GM19351 (cell line): ENCODE measurements around the gene IFNAR2.

ENCODE experiments used
- ATAC-seq: cut with Tn5 transposase; IDR thresholded peaks from one replicate; pipeline ENCODE4 v1.9.1; 2021; ENCODE audit warnings: mild to moderate bottlenecking, moderate library complexity; ENCODE audit not compliant: unreplicated experiment

Gene IFNAR2

DNA sequence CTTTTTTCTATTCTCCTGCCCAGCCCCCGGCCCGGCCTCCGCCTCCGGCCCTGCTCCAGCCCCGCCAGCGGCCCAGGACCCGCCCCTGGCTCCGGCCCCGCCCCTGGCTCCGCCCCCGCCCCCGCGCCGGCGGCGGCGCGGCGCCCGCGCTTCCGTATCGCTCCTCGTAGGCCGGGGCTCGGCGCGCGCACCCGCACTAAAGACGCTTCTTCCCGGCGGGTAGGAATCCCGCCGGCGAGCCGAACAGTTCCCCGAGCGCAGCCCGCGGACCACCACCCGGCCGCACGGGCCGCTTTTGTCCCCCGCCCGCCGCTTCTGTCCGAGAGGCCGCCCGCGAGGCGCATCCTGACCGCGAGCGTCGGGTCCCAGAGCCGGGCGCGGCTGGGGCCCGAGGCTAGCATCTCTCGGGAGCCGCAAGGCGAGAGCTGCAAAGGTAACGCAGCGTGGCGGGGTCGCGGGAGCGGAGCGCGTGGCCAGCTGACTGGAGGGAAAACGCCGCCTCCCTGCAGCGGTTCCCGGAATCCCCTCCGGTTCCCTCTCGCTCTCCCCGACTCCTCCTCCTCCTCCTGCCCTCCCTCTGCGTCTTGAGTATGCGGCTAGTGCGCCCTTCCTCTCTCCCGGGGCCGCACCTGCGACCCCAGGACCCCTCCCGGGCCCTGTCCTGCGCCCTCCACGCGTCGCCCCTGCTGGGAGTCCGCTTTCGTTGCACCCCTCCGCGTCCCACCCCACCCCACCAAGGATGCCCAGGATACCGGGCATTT, at the start of gene IFNAR2:
Gene IFNAR2, plus strand, starts transcription at position 155 of the 761 bp plus-strand sequence. CDS start 11,985 bp downstream, outside the sequence.
- ATAC-seq: peak; percentile 80

DNA sequence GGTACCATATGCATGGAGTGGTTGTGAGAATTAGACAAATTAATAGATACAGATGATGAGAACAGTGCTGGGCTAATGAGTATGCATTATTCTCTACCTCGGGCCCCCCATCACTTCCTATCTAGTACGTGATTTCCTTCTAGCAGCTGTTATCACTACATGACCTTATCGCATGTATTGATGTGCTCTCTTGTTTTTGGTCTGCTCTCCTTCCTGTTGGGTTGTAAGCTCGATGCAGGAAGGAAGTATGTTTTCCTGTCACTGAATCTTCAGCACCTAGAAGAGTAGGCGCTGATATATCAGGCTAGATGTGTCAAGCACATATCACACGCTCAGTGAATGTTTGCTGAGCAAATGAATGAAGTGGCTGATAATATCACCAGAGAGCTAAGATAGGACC, 43.9 kb upstream of the IFNAR2 start:
- no peak for ATAC-seq

DNA sequence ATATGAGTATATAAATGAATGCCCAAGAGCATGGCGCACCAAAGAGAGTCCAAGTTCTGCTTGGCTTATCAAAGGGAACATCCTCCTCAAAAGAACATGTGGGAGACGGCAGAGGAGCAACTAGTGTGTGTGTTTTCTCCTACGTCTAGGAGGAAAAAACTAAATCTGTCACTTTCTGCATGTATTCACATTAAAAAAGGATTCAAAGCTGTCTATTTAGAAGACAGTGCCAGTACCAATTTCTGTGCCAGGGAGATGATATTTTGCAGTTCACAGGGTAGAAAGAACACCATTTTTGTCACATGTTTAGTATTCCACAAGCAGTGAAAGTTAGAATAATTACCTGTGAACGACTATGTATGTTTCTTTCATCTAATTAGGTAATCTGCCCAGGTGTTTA, 42.5 kb upstream of the IFNAR2 start:
- no peak for ATAC-seq

DNA sequence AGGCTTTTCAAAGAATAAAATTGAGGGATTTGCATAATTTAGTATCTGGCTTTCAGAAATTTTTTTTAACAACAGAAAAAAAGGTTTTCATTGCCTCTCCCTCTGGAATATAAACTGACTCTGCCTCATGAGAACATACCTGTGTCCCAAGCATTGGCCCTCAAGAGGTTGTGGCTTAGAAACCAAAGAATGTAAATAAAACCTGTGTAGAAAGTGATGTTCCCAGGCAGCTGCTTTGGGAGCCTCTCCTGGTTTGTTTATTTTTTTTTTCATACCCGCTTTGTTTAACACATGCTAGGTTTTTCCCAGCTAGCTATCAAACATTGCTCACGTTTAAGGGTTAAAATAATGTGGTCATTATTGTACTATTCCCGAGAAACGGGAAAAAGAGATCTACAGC, 40.5 kb upstream of the IFNAR2 start:
- no peak for ATAC-seq

DNA sequence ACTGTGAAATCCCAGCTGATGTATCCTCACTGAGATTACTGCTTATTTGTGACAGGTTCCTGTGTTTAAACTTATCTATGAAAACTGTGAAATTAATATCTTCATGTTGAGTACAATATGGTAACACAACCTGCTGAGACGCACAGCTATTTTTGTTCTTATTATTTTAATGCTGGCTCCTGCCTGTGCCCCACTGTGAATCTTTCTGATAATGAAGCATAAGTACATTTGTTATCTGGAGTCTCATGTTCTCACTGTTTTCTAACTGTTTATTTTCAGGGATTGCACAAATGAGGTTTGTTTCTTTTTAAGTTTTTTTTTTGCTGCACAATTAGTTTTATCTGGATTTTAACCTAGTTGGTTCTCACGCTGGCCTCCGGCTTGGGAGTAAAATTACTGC, 39.9 kb upstream of the IFNAR2 start:
- no peak for ATAC-seq

DNA sequence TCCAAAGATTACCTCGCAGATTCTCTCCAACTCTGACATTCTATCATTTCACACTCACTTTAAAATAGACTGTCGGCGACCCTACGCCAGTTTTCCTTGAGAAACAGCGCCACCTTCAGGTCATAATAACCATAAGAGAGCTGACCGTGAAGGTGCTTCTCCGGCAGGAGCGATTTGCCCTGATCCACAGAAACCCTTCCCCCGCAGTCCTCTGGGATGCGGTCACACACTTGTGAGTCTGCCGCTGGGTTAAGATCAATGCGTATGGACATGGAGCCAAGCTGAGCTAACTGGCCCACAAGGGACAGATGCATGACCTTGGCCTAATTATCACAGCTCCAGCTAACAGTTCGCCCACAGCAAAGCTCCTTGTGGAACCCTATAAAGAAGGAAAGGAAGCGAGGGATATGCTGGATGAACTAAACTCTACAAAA, 32.8 kb upstream of the IFNAR2 start:
- ATAC-seq: no peak

DNA sequence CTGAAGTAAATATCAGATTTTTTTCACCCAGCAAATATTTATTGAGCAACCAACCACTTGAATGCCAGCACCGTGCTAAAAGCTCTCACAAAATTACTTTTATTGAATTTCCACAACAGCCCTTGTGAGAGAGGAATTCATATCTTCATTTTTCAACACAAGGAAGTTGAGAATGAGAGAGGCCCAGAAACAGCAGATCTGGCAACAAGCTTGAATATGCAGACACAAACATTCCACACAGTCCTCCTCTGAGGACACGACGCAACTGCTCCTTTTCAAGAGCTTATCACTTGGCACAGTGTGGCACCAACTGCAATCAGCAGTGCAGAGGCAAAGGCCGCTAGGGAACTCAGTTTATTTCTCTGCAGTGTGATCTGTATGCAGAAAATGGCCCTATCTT, 32.2 kb upstream of the IFNAR2 start:
- no peak for ATAC-seq

DNA sequence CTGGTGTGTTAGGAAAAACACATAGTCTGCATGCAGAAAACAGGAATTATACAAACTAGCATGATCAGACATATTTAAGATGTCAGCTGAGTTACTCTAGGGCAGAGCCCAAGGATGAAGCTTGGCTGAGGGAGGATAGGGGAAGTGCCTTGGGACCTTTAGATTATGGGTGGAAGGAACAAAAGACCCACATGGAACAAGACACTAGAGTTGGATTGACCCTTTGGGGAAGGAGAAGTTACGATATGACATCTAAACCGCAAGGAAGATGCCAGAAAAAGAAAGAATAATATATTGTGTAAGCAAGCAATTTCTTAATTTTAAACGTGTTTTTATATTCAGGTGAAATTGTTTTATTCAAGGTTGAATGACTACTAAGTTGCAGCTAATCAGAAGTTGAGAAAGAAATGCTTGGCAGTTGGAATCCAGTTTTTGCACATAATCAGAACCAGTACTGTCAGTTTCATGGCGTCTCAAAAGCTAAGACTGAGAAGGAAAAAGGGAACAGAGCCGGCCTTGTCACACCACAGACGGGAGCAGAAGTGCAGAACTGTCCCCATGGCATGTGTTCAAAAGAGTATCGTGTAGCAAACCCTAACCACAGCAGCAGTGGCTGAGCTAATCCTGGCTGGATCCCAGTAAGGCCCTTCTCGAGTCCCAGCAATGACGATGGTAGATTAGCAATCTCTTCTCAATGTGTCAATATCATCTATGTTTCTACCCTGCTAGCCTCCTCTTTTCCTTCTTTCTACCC, 31.2 kb upstream of the IFNAR2 start:
- no peak for ATAC-seq

DNA sequence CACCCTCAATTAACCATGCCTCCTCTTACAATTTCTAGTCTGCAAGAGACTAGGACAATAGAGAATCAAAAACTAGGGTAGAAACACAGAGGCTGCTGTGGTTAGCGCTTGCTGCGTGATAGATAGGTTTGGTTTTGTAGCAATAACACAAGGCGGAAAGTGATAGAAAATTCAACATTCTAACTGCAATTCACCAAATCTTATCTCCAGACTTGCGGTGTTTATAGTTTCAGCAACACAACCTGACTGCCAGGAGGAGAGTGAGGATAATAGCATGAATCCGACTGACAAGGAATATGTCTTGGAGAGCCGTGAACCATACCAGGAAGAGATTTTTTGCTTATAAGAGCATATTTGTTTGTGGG, 30.7 kb upstream of the IFNAR2 start:
- ATAC-seq: no peak

DNA sequence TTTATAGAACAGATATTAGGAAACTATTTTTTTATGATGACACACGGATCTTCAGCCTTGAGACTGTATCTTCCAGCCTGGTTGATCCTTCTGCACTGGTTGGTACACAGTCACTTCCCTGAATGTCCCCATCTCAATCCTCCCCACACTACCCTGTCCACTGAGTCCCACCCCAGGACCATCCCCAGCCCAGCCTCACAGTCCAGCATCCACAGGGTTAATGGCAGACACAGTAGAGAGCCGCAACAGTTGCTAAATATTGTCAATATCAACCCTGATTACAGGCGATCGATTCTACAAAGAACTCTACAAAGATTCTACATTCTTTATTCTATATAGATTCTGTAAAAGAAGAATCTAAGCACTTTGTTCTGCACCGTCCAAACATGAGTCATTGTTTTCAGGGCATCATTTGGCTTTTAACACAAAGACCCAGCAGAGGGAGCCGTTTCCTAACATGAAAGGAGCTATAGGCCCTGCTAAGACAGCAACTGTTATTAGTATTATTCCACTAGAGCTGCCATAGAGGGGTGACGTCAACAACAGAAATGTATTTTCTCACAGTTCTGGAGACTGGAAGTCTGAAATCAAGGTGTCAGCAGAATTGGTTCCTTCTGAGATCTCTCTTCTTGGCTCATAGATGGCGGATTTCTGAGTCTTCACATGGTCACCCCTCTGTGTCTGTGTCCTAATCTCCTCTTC, 30.1 kb upstream of the IFNAR2 start:
- ATAC-seq: peak; percentile 94

DNA sequence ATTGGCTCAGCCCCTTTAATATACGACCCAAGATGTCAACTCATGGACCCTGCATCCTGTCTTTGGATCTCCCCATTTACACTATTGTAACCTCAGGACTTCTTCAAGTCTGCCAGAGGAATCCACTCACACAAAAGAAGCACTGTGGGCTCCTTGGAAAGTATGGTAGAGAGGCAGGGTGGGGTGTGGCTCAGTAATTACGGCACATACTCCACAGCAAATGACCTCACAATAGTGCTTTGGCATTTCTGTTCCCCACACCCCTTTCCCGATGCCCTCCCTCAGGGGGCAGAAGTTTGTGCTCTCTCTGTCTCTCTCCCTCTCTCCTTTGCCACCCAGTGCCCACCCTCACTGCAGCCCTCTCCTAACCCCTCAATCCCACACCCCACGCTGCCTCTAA, 27.8 kb upstream of the IFNAR2 start:
- ATAC-seq: no peak

DNA sequence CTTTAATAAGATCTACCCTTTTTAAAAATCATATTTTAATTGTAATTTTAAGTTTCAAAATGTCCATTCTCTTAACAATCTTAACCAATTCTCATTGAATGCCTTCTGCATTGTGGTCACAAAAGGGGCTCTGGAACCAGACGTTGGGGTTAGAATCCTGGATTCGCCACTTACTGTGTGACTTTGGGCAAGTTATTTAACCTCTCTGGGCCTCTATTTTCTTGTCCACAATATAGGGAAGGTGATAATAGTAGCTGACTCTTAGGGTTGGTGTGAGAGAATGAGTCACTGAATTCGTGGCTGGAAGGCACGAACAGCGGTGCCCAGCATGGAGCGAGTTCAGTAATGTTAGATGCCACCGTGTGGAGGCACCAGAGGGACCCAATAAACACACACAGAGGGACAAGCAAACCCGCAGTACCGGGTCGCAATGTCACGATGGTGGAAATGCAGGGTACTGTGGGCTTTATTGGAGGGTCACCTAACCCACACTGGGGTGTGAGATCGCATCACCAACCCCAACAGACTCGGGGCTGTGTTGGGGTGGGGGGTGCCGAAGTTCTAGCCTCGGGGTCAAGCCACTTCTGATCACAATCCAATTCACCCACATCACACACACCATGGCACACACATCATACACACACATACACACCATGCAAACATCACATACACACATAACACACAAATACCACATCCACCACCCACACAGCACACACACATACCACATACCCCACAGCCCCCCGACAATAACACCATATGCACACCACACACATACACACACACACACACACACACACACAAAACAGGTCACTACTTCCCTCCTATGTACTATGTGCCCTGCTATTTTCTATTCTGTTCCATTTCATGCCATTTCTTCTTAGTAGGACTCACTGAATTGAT, 27.0 kb upstream of the IFNAR2 start:
- ATAC-seq: no peak

DNA sequence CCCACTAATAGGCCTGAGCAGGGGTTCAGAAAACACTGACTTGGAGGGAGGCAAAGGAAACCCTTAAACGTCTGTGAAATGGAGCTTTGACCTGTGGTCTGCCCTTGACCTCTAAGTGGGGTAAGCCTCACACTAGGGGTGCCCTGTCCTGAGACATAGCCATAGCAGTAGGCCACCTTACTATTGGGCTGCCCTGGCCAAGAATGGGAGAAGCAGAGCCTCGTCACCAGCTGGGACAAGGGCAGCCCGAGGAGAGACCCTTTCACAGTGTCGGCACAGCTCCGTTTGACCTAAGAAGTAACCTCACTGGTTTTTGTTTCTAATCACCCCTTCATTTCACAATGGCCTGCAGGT, 26.4 kb upstream of the IFNAR2 start:
- ATAC-seq: no peak

DNA sequence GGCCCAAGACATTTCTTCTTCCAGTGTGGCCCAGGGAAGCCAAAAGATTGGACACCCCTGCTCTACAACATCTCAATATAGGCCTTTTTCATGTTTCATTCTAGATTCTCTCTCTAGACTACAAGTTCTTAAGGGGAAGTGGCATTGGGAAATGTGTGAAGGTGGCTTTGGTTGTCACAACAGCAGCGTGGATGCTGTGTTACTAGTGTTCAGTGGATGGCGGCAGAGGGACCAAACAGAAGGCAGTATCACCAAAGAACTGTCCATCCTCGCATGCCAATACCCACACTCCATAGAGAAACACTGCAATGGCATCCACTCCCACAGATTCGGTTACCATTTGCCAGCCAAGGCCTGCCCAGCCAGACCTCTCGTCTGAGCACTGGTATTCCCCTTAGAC, 24.3 kb upstream of the IFNAR2 start:
- ATAC-seq: no peak

DNA sequence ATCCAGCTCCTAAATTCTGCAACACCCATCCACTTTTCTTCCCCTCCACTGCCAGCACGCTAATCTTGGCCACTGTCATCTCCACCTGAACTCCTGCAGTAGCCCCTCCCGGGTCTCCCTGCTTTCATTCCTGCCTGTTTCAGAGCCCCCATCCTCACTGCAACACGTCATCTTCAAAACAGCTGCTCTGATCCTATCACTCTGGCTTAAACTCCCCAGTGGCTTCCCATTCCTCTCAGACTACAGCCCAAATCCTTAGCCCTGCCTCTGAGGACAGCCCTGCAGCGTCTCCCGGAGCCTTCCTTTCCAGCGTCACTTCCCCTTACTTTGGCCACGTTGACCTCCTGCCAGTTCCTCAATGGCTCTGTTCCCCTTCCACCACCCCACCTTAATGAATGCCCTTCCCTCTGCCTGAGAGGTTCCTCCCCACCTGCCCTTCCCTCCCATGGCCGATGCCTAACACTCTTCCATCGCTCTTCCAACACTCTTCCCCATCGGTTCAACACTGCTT, 22.9 kb upstream of the IFNAR2 start:
- ATAC-seq: no peak

DNA sequence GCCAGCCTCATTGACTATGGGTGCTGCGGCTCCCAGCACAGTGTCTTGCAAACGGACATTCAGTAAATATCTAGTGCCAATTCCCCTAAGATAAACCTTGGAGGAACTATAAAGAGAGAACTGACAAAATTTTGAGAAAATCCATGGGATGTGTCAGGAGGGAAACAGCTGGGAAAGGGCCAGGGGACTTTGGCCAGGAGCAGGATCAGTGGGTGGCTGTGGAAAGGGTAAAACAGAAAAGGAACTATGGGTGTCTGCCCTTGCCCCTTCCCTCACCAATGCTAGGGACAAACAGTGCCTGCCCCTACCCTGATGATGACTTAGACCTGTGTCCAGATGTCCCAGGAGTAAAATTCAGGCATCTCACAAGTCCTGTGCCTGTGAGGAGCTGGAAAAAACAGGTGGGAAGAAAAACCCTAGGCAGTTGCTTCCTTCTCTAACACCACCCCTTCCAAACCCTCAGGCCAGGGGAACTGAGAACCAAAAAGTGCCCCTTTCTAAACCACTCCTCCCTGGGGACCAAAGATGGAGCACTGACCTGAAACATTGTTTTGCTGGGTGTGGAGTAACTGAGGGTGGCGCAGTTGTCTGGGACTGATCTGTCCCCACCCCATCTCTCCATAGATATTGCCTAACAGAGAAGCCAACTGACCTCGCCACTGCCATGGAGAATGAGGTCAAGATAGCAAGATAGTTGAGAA, 22.1 kb upstream of the IFNAR2 start:
- no peak for ATAC-seq

DNA sequence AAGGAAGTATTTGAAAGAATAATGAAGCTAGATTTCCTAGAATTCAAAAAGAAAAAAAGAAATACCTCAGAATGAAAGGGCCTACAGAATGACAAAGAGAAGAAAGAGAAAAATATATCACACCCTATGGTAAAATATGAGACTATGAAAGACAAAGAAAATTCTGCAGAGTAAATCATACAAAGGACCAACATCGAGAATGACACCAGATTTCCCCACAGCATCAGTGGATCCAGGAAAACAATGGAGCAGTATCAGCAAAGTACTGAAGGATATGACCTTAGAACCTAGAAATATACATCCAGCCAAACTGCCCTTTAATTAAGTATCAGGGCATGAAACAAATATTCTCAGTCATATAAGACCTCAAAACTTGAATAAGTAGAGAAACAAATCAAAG, 21.2 kb upstream of the IFNAR2 start:
- no peak for ATAC-seq

DNA sequence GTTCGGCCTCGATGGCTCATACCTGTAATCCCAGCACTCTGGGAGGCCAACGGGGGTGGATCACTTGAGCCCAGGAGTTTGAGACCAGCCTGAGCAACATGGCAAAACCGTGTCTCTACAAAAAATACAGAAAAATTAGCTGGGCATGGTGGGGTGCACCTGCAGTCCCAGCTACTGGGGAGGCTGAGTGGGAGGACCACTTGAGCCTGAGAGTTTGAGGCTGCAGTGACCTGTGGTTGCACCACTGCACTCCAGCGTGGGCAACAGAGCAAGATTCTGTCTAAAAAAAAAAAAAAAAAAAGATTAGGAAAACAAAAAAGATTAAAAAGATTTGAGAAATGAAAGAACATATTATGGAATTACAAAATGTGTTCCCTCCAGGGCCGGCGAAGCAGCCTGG, 18.4 kb upstream of the IFNAR2 start:
- no peak for ATAC-seq

DNA sequence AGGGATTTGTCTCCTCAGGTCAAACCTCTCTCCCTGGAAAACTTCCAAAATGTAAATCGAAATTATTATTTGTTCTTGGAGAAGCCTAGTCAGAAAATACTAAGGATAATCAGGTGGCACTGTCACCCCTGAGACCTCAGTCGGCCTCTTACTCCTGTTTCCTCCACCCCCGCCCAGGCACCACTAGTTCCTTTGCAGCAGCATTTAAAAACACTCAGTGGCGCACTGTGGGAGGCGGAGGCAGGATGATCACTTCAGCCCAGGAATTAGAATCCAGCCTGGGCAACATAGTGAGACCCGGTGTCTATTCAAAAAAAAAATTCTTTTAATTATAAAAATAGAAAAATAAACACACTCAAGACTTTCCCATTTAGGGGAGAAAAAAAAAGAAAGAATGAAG, 18.0 kb upstream of the IFNAR2 start:
- no peak for ATAC-seq

DNA sequence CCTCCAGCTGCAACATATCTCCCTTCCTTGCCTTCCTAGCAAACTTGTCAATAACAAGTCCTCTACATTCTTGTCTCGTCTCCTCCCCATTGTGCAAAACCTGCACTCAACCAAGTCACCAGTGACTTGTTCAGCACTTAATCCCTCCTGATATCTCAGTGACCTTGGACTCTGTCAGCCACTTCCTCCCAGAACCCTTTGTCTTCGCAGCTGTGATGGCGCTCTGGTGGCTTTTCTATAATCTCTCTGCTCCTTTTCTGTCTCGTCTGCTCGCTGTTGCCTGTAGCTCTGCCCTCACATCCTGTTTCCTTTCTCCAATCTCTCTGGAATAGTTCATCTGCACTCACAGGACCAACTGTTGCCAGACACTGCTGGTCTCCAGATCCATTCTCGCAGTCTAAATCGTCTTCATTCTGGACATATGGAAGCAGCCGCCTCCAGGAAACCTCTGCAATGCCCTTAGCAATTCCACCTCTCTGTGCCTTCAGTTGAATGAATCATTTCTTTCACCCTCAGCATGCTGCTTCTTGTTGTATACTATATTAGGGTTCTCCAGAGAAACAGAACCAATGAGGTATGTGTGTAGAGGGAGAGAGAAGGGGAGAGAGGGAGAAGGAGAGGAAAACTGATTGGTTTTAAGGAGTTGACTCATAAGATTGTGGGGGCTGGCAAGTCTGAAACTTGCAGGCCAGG, 17.4 kb upstream of the IFNAR2 start:
- no peak for ATAC-seq
